Kidney (tissue), 14 donors: Measurements from ENCODE around the gene EEF1G. TPM values are rescaled to one million over a fixed set of nuclear protein-coding genes. Genes with fewer than 3 reads are reported as not detected.
A peak's percentile ranks its signal among the peaks of the same experiment; 100 is the strongest.

Experiments used
- DNase-seq, 5 donors: peaks; one replicate each; pipeline ENCODE4 v3.0.0-alpha.2; 2013 to 2020
- FAIRE-seq: peaks from 2 replicates; lab custom pipeline; 2012; peaks lifted over from hg19 to GRCh38; lab: Jason Lieb, UNC
- H3K27ac ChIP-seq, 2 donors: one replicate each; pipeline ENCODE4 v1.7.0; 2013; ENCODE audit warnings: low read depth in 2 of 2, low read length in 2 of 2, inconsistent platforms in 1 of 2
- H3K27me3 ChIP-seq: one replicate; pipeline ENCODE4 v1.7.1; 2013; ENCODE audit warnings: low read length, inconsistent platforms; ENCODE audit not compliant: control insufficient read depth, insufficient read depth
- H3K36me3 ChIP-seq, 3 donors: one replicate each; pipeline versions ENCODE4 v1.7.0 to v1.7.1; 2013; ENCODE audit warnings: low read length in 3 of 3, control low read depth in 1 of 3, inconsistent platforms in 1 of 3; ENCODE audit not compliant: insufficient read depth in 3 of 3, control insufficient read depth in 2 of 3
- H3K4me1 ChIP-seq, 3 donors: one replicate each; pipeline versions ENCODE4 v1.7.0 to v1.7.1; 2013; ENCODE audit warnings: low read length in 3 of 3, inconsistent platforms in 1 of 3, low read depth in 1 of 3; ENCODE audit not compliant: control insufficient read depth in 2 of 3, insufficient read depth in 2 of 3
- H3K4me3 ChIP-seq, 3 donors: one replicate each; pipeline versions ENCODE4 v1.7.0 to v1.8.1; 2013; ENCODE audit warnings: low read length in 3 of 3, control low read depth in 1 of 3, inconsistent platforms in 1 of 3
- H3K9ac ChIP-seq, 3 donors: one replicate each; pipeline versions ENCODE4 v1.7.0 to v1.7.1; 2013; ENCODE audit warnings: low read length in 3 of 3, control low read depth in 1 of 3, inconsistent platforms in 1 of 3
- H3K9me3 ChIP-seq, 3 donors: one replicate each; pipeline versions ENCODE4 v1.7.0 to v1.7.1; 2013; ENCODE audit warnings: low read length in 3 of 3, control low read depth in 1 of 3, inconsistent platforms in 1 of 3; ENCODE audit not compliant: control insufficient read depth in 2 of 3, insufficient read depth in 1 of 3
- intact Hi-C: fragments of 100-400 bp; cut with DNase I; formaldehyde crosslinking; loops from one replicate; pipeline ENCODE4 v1.11.1; 2022
- polyA plus RNA-seq: library from polyadenylated mRNA; stranded (reverse); fragments of 350-450 nt; fragmentation: Illumina TruSeq; extraction: RNeasy Lipid Tissue Mini Kit (QIAGEN cat#74804); gene quantifications from one replicate; pipeline ENCODE4 v1.2.3, GENCODE V29; 2014; ENCODE audit warnings: low read depth, low replicate concordance; ENCODE audit not compliant: insufficient read depth
- total RNA-seq: library from RNA; stranded (reverse); fragmentation: NEBNext Ultra II Directional; extraction: Animal tissue kit (Norgen Biotek cat#: 25700); gene quantifications from one replicate; pipeline ENCODE4 v1.2.1, GENCODE V29; 2021
- TF ChIP-seq, protein P1 (sequence below): IDR thresholded peaks from 3 replicates; pipeline ENCODE4 v1.5.1; 2012; ENCODE audit warnings: mild to moderate bottlenecking, moderate library complexity, borderline replicate concordance; ENCODE audit not compliant: insufficient read depth; ENCODE audit errors: extremely low read depth
- donor health status: control.
- donor health status: control.
- donor health status: control.
- donor health status: control.
- donor health status: control.
- donor health status: DM: yes; HTN: yes; CAD: no.
- donor health status: Normal renal cell carcinoma (clear cell type).

Gene EEF1G
- total and polyA plus RNA-seq, 2 donors from 2014 or later: 1,136 to 1,809 TPM

DNA sequence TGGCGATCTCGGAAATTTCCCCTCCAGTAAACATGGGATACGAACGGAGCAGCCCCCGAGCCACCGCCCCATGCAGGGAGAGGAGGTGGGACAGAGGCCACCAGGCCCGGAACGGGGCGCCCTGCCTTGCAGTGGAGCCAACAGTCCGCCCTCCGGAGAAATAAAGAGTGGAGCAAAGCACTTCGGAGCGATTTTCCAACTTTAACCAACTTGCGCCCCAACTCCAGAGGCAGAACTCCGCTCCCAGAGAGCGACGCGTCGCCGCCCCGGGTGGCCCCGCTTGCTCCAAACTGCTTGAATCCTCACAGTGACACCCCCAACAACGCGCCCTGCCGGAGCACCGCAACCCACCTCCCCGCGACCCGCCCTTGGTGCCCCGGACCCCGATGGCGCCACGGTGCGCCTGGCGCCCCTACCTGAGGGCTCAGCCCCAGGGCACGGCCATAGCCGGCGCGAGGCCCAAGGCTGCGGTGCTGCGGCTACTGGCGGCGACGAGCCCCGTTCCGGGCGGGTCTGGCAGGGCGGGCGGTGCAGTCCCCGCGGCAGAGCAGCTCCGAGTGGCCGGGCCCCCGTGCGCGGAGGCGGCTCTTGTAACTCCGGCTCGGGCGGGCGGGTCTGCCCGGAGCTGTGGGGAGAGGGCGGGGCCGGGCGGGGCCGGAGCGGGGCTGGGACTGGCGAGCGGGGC is 27.3 kb downstream of the EEF1G start, which contains the start of gene AHNAK:
TSS of gene AHNAK (minus strand) at position 563 of the 685 bp plus-strand sequence. CDS start 10,708 bp downstream, outside the sequence.
- Histone ChIP-seq H3K9me3 (no peaks in the 10 kb centered on the region), H3K27me3 (no peaks in the 10 kb centered on the region), H3K4me3 (peak within 1 kb of the TSS; percentile 85 to 90 (median 90)), H3K9ac (peak within 1 kb of the TSS; percentile 65 to 97 (median 90)), H3K36me3 (no peaks in the 10 kb centered on the region), H3K4me1 (peaks cover 0 to 35% (median 23%) of the 10 kb centered on the region in 3 donors), H3K27ac (peak within 1 kb of the TSS; percentile 97 to 99)
- DNase-seq (peak; percentile 59 to 96 (median 89)), FAIRE-seq (no peak)
- TF ChIP-seq, protein P1, sequence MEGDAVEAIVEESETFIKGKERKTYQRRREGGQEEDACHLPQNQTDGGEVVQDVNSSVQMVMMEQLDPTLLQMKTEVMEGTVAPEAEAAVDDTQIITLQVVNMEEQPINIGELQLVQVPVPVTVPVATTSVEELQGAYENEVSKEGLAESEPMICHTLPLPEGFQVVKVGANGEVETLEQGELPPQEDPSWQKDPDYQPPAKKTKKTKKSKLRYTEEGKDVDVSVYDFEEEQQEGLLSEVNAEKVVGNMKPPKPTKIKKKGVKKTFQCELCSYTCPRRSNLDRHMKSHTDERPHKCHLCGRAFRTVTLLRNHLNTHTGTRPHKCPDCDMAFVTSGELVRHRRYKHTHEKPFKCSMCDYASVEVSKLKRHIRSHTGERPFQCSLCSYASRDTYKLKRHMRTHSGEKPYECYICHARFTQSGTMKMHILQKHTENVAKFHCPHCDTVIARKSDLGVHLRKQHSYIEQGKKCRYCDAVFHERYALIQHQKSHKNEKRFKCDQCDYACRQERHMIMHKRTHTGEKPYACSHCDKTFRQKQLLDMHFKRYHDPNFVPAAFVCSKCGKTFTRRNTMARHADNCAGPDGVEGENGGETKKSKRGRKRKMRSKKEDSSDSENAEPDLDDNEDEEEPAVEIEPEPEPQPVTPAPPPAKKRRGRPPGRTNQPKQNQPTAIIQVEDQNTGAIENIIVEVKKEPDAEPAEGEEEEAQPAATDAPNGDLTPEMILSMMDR: no peak
- intact Hi-C loops: loop anchor here (10.0 kb wide), 1 partner anchor 122 kb away; no protein-coding TSS in a partner anchor

DNA sequence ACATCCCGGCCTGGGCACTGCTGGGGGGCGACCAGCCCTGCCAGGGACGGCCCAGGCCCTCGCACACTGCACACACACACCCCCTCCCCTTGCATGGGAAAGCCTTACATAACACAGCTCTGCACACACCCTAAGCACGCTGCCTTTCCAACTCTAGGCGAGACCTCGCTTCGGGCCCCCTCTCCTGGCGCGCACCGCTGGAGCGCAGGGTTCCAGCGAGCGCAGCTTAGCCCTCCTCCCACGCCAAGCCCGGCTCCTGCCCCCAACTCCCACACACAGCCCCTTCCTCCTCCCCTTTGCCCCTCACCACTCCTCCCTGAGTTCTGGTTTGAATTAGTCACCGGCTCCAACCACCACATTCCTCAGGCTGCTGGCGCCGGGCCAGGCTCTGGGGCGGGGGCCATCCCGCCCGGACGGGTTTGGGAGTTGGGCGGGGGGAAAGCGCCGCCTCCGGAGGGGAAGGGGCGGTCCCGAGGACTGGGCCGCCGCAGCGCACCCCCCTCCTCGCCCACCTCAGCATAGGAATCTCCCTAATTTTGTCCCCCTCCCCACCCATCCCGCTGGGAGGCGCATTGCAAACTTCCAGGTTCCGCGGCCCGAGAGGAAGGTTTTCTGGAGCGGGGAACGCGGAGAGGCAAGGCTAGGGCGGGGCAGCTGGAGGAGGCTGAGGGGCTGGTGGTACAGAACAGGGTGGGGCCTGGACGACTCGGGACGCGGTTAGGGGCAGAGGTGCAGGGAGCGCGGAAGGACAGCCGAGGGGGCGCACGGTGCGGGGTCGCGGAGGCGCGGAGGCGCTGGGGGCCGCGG is 28.1 kb downstream of the EEF1G start:
- H3K27me3 ChIP-seq: no peaks in the 10 kb centered on the region
- H3K36me3 ChIP-seq: no peaks in the 10 kb centered on the region
- H3K27ac ChIP-seq: peak overlapping the region; percentile 97 to 99
- H3K9me3 ChIP-seq: no peaks in the 10 kb centered on the region
- peaks cover 0 to 42% (median 28%) of the 10 kb centered on the region in 3 donors for H3K4me1 ChIP-seq
- peak overlapping the region; percentile 65 to 97 (median 90) for H3K9ac ChIP-seq
- intact Hi-C loops: loop anchor here (10.0 kb wide), 1 partner anchor 121 kb away; no protein-coding TSS in a partner anchor
- peak; percentile 95 to 98 (median 97) for DNase-seq
- TF ChIP-seq, protein P1: no peak
- peak overlapping the region; percentile 85 to 90 (median 90) for H3K4me3 ChIP-seq
- FAIRE-seq: no peak

- DNase-seq (peak in 2 of 5 donors; percentile 52 to 63), FAIRE-seq (no peak)
- peak overlapping the region; percentile 65 to 93 (median 85) for H3K9ac ChIP-seq
- H3K4me1 ChIP-seq: peaks cover 0 to 49% (median 33%) of the 10 kb centered on the region in 3 donors
- no peaks in the 10 kb centered on the region for H3K36me3 ChIP-seq
- H3K27ac ChIP-seq: peak overlapping the region; percentile 97 to 99
- peak overlapping the region; percentile 85 to 90 (median 90) for H3K4me3 ChIP-seq
- no peaks in the 10 kb centered on the region for H3K9me3 ChIP-seq
- intact Hi-C loops: loop anchor here (10.0 kb wide), 1 partner anchor 120 kb away; no protein-coding TSS in a partner anchor
- TF ChIP-seq, protein P1: no peak
- no peaks in the 10 kb centered on the region for H3K27me3 ChIP-seq
These were observed 28.9 kb downstream of the EEF1G start for GRCh38 chr11:62544581-62545436.
